ENCODE data around the gene CACNA1E. TPM values are rescaled to one million over a fixed set of nuclear protein-coding genes. Genes with fewer than 3 reads are reported as not detected.
A peak's percentile ranks its signal among the peaks of the same experiment; 100 is the strongest.

The CACNA1E gene
- total RNA-seq, 4 donors from 2014 or later, result 0.47 to 0.83 TPM; not detected in 2

DNA sequence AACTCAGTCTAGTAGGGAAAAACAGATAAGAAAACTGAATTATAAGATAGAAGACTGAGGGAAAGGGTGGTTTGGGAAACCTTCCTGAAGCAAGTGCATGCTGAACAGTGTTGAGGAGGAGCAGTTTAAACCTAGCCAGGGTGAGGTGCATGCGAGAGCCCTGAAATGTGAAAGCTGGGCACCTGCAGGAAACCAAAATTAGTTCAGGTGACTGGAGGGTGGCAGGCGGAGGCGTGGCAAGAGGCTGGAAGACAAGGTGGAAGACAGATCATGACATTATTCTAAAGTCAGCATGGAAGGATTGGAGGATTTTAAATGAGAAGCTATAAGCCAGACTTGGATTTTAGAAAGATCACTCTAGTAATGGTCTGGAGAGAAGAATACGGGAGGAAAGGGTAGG is 75.1 kb downstream of the CACNA1E start:
- Histone ChIP-seq H3K27me3 (no peaks in the 10 kb centered on the region), H3K4me3 (no peak overlapping the region), H3K36me3 (no peaks in the 10 kb centered on the region), H3K9me3 (no peaks in the 10 kb centered on the region), H3K27ac (no peak overlapping the region), H3K4me1 (no peaks in the 10 kb centered on the region)
- TF ChIP-seq, protein P1, sequence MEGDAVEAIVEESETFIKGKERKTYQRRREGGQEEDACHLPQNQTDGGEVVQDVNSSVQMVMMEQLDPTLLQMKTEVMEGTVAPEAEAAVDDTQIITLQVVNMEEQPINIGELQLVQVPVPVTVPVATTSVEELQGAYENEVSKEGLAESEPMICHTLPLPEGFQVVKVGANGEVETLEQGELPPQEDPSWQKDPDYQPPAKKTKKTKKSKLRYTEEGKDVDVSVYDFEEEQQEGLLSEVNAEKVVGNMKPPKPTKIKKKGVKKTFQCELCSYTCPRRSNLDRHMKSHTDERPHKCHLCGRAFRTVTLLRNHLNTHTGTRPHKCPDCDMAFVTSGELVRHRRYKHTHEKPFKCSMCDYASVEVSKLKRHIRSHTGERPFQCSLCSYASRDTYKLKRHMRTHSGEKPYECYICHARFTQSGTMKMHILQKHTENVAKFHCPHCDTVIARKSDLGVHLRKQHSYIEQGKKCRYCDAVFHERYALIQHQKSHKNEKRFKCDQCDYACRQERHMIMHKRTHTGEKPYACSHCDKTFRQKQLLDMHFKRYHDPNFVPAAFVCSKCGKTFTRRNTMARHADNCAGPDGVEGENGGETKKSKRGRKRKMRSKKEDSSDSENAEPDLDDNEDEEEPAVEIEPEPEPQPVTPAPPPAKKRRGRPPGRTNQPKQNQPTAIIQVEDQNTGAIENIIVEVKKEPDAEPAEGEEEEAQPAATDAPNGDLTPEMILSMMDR (IDR thresholded peaks at IDR 0.05), result no peak
- no peak for TF ChIP-seq POLR2A (IDR thresholded peaks at IDR 0.05)
- no peak for DNase-seq

DNA sequence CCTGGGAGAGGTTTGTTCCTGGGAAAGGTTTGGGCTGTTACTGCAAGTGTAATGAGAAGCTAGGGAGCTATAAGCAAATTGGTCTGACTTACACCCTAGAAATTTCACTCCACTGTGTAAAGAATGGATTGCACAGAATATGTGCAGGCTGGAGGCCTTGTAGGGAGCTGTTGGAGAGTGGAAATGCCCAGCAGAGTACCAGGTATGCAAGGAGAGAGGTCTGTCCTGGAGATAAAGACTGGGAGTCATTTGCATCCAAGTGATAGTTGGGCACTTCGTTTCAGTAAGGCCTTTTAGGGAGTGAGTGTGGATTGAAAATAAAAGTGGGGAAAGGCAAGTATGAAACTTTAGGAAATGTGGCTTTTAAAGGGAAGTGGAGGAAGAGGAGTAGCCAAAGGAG is 75.8 kb downstream of the CACNA1E start:
- Histone ChIP-seq H3K4me3 (no peak overlapping the region), H3K36me3 (no peaks in the 10 kb centered on the region), H3K4me1 (no peaks in the 10 kb centered on the region), H3K27me3 (no peaks in the 10 kb centered on the region), H3K27ac (no peak overlapping the region), H3K9me3 (no peaks in the 10 kb centered on the region)
- TF ChIP-seq, protein P1 (IDR thresholded peaks at IDR 0.05), result no peak
- no peak for TF ChIP-seq POLR2A (IDR thresholded peaks at IDR 0.05)
- no peak for DNase-seq

DNA sequence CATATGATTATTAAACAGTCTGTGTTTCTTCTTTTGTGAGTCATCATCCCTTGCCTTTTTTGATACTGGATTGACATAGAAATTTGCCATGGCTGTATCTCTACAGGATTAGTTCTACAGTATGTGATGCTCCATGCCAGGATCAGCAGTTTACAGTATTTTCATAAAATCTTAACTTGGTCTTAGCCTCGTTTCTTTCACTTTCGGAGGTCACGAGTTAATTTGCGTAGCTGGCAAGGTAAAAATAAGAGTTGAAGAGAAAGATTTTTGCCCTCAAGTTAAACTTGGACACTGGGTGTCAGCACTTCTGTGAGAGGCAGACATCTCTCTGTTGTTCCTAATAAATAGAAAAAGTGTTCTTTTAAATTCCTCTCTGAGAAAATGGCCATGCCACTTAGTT is 79.1 kb downstream of the CACNA1E start:
- Histone ChIP-seq H3K9me3 (no peaks in the 10 kb centered on the region), H3K4me1 (no peaks in the 10 kb centered on the region), H3K36me3 (no peaks in the 10 kb centered on the region), H3K4me3 (no peak overlapping the region), H3K27me3 (no peaks in the 10 kb centered on the region), H3K27ac (no peak overlapping the region)
- no peak for DNase-seq
- no peak for TF ChIP-seq POLR2A (IDR thresholded peaks at IDR 0.05)
- TF ChIP-seq, protein P1 (IDR thresholded peaks at IDR 0.05), result no peak

DNA sequence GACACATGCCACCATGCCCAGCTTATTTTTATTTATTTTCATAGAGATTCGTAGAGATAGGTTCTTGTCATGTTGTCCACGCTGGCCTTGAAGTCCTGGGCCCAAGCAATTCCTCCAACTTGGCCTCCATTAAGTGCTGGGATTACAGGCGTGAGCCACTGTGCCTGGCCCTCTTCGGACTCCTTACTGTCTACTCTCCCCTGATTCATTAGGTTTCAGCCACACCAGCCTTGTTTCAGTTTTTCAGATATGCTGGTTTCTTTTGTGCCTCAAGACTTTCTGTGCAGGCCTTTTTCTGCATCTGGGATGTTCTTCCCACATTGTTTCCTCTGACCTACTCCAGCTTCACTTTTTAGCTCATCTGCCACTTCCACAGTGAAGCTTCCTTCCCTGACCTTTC is 85.4 kb downstream of the CACNA1E start:
- no peak for DNase-seq
- TF ChIP-seq, protein P1 (IDR thresholded peaks at IDR 0.05), result no peak
- no peak for TF ChIP-seq POLR2A (IDR thresholded peaks at IDR 0.05)
- Histone ChIP-seq H3K36me3 (no peaks in the 10 kb centered on the region), H3K27ac (no peak overlapping the region), H3K27me3 (no peaks in the 10 kb centered on the region), H3K9me3 (no peaks in the 10 kb centered on the region), H3K4me1 (no peaks in the 10 kb centered on the region), H3K4me3 (no peak overlapping the region)

DNA sequence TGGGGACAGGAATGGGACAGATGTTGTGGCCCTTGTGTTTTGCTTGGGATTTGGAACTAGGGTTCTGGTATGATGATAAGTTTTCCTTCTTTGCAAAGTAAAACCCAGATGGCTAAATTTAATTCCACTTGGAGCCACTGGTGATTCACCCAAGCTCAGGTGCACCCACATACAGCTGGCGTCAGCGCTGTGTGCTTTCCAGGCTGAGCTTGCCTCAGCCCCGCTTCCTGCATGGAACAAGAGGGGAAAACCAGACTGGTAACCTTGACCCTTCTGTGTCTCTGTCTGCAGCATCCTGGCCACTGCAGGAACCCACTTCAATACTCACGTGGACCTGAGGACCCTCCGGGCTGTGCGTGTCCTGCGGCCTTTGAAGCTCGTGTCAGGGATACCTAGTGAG is 94.2 kb downstream of the CACNA1E start:
- Histone ChIP-seq H3K36me3 (no peaks in the 10 kb centered on the region), H3K4me1 (no peaks in the 10 kb centered on the region), H3K4me3 (no peak overlapping the region), H3K27me3 (no peaks in the 10 kb centered on the region), H3K9me3 (no peaks in the 10 kb centered on the region), H3K27ac (no peak overlapping the region)
- DNase-seq, result no peak
- TF ChIP-seq, protein P1 (IDR thresholded peaks at IDR 0.05), result no peak
- no peak for TF ChIP-seq POLR2A (IDR thresholded peaks at IDR 0.05)

DNA sequence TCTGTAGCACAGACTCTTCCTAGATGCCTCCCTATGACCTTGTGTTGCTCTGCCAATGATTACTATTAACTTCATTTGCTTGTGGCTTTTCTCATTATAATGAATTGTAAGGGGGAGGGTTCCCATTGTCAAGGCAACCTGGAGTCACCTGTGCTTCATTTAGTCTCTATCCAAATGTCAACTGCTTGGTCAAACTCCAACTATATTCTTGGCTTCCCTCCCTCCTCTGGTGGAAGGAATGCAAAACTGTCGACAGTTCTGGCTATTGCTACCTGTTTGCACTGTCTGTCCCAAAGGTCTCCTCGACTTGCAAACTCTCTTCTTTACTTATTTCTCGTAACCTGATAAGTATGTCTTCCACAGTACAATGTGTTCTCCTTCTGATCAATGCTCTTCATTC is 100.3 kb downstream of the CACNA1E start:
- TF ChIP-seq, protein P1 (IDR thresholded peaks at IDR 0.05), result peak in 3 of 6 experiments; percentile 46 to 49 (median 48)
- TF ChIP-seq POLR2A (IDR thresholded peaks at IDR 0.05), result no peak
- Histone ChIP-seq H3K4me1 (no peaks in the 10 kb centered on the region), H3K36me3 (no peaks in the 10 kb centered on the region), H3K27me3 (no peaks in the 10 kb centered on the region), H3K27ac (no peak overlapping the region), H3K4me3 (no peak overlapping the region), H3K9me3 (no peaks in the 10 kb centered on the region)
- DNase-seq, result no peak

Data from Peyer's patch (tissue), 4 donors.